Measurements from ENCODE around the gene PTPN5. TPM values are rescaled to one million over a fixed set of nuclear protein-coding genes. Genes with fewer than 3 reads are reported as not detected.

PTPN5 gene
- total and polyA plus RNA-seq, 4 donors: not detected

DNA sequence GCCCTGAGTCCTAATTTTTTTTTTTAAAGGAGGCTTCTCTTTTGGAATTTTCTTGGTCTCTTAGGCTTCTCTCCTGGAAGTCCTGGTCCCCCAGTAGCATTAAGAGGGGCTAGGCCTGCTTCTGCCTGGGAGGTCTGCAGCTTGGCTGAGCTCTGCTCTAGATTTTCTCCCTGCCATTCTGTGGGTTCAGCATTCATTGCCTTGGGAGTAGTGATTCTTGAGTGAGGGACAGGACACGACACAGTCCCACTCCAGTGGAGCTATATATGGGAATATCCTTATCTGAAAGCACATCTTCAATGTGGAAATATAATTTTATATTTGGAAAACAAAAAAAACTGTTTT, 69.3 kb downstream of the PTPN5 start:
- Histone ChIP-seq H3K36me3 (ENCODE audit: control insufficient read depth in 4 of 4, insufficient read depth in 3 of 4, low read depth in 1 of 4, low read length in 3 of 4) (no peaks in the 10 kb centered on the region), H3K4me1 (ENCODE audit: control insufficient read depth in 4 of 4, insufficient read depth in 4 of 4, low read length in 3 of 4) (peaks cover 4 to 13% (median 8%) of the 10 kb centered on the region in 4 donors), H3K9me3 (ENCODE audit: control insufficient read depth in 4 of 4, low read length in 3 of 4) (no peaks in the 10 kb centered on the region), H3K4me3 (ENCODE audit: low read depth in 1 of 3, low read length in 3 of 3) (no peak overlapping the region), H3K9ac (ENCODE audit: low read depth in 1 of 2, low read length in 2 of 2) (no peak overlapping the region), H3K27ac (ENCODE audit: low read depth in 1 of 2, low read length in 2 of 2) (no peak overlapping the region), H3K27me3 (ENCODE audit: control insufficient read depth in 4 of 4, insufficient read depth in 4 of 4, low read length in 3 of 4) (peaks cover 0 to 4% (median 0%) of the 10 kb centered on the region in 4 donors)
- DNase-seq (ENCODE audit: low spot score): no peak
- TF ChIP-seq, protein P1, sequence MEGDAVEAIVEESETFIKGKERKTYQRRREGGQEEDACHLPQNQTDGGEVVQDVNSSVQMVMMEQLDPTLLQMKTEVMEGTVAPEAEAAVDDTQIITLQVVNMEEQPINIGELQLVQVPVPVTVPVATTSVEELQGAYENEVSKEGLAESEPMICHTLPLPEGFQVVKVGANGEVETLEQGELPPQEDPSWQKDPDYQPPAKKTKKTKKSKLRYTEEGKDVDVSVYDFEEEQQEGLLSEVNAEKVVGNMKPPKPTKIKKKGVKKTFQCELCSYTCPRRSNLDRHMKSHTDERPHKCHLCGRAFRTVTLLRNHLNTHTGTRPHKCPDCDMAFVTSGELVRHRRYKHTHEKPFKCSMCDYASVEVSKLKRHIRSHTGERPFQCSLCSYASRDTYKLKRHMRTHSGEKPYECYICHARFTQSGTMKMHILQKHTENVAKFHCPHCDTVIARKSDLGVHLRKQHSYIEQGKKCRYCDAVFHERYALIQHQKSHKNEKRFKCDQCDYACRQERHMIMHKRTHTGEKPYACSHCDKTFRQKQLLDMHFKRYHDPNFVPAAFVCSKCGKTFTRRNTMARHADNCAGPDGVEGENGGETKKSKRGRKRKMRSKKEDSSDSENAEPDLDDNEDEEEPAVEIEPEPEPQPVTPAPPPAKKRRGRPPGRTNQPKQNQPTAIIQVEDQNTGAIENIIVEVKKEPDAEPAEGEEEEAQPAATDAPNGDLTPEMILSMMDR (IDR thresholded peaks at IDR 0.05; ENCODE audit: low read depth, low read length, missing input control): no peak
- TF ChIP-seq, protein P2, sequence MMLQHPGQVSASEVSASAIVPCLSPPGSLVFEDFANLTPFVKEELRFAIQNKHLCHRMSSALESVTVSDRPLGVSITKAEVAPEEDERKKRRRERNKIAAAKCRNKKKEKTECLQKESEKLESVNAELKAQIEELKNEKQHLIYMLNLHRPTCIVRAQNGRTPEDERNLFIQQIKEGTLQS (IDR thresholded peaks at IDR 0.05): no peak
- TF ChIP-seq RXRA (IDR thresholded peaks at IDR 0.05): no peak
- TF ChIP-seq JUND (IDR thresholded peaks at IDR 0.05): no peak
- no peak for TF ChIP-seq SP1 (IDR thresholded peaks at IDR 0.05)
- no peak for TF ChIP-seq GABPA (IDR thresholded peaks at IDR 0.05 in 1 of 2, conservative IDR thresholded peaks at IDR 0.05 in 1 of 2)
- TF ChIP-seq, protein P3, sequence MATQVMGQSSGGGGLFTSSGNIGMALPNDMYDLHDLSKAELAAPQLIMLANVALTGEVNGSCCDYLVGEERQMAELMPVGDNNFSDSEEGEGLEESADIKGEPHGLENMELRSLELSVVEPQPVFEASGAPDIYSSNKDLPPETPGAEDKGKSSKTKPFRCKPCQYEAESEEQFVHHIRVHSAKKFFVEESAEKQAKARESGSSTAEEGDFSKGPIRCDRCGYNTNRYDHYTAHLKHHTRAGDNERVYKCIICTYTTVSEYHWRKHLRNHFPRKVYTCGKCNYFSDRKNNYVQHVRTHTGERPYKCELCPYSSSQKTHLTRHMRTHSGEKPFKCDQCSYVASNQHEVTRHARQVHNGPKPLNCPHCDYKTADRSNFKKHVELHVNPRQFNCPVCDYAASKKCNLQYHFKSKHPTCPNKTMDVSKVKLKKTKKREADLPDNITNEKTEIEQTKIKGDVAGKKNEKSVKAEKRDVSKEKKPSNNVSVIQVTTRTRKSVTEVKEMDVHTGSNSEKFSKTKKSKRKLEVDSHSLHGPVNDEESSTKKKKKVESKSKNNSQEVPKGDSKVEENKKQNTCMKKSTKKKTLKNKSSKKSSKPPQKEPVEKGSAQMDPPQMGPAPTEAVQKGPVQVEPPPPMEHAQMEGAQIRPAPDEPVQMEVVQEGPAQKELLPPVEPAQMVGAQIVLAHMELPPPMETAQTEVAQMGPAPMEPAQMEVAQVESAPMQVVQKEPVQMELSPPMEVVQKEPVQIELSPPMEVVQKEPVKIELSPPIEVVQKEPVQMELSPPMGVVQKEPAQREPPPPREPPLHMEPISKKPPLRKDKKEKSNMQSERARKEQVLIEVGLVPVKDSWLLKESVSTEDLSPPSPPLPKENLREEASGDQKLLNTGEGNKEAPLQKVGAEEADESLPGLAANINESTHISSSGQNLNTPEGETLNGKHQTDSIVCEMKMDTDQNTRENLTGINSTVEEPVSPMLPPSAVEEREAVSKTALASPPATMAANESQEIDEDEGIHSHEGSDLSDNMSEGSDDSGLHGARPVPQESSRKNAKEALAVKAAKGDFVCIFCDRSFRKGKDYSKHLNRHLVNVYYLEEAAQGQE (IDR thresholded peaks at IDR 0.05): no peak
- TF ChIP-seq HNF4G (IDR thresholded peaks at IDR 0.05): no peak
- no peak for TF ChIP-seq HNF4A (conservative IDR thresholded peaks at IDR 0.05)
- no peak for TF ChIP-seq FOXA1 (IDR thresholded peaks at IDR 0.05)
- no peak for TF ChIP-seq TAF1 (conservative IDR thresholded peaks at IDR 0.05)
- TF ChIP-seq YY1 (IDR thresholded peaks at IDR 0.05): no peak
- no peak for TF ChIP-seq RAD21 (IDR thresholded peaks at IDR 0.05)
- TF ChIP-seq NR2F2 (IDR thresholded peaks at IDR 0.05): no peak
- TF ChIP-seq, protein P4, sequence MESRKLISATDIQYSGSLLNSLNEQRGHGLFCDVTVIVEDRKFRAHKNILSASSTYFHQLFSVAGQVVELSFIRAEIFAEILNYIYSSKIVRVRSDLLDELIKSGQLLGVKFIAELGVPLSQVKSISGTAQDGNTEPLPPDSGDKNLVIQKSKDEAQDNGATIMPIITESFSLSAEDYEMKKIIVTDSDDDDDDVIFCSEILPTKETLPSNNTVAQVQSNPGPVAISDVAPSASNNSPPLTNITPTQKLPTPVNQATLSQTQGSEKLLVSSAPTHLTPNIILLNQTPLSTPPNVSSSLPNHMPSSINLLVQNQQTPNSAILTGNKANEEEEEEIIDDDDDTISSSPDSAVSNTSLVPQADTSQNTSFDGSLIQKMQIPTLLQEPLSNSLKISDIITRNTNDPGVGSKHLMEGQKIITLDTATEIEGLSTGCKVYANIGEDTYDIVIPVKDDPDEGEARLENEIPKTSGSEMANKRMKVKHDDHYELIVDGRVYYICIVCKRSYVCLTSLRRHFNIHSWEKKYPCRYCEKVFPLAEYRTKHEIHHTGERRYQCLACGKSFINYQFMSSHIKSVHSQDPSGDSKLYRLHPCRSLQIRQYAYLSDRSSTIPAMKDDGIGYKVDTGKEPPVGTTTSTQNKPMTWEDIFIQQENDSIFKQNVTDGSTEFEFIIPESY (IDR thresholded peaks at IDR 0.05): no peak
- no peak for TF ChIP-seq EGR1 (IDR thresholded peaks at IDR 0.05; ENCODE audit: low read depth in 2 of 2)
- TF ChIP-seq, protein P5, sequence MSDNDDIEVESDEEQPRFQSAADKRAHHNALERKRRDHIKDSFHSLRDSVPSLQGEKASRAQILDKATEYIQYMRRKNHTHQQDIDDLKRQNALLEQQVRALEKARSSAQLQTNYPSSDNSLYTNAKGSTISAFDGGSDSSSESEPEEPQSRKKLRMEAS (IDR thresholded peaks at IDR 0.05): no peak
- TF ChIP-seq FOXA2 (IDR thresholded peaks at IDR 0.05): no peak
- WGBS: 82% methylated on average over 1 of the region's 1 CpG
